ENCODE results near the gene EEIG2. TPM values are rescaled to one million over a fixed set of nuclear protein-coding genes. Genes with fewer than 3 reads are reported as not detected.

Gene EEIG2
- total RNA-seq, 4 donors from 2014 or later, result 0.41 to 3.6 (median 1.5) TPM

- Histone ChIP-seq H3K9me3 (no peaks in the 10 kb centered on the region), H3K4me1 (no peaks in the 10 kb centered on the region), H3K27ac (no peak overlapping the region), H3K36me3 (no peaks in the 10 kb centered on the region), H3K27me3 (no peaks in the 10 kb centered on the region), H3K4me3 (no peak overlapping the region)
- ATAC-seq (no peak), DNase-seq (no peak)
- no peak for TF ChIP-seq POLR2A (IDR thresholded peaks at IDR 0.05)
- no peak for TF ChIP-seq CTCF (IDR thresholded peaks at IDR 0.05 in 4 of 5, conservative IDR thresholded peaks at IDR 0.05 in 1 of 5)
- intact Hi-C loops (cut with DNase I; ENCODE audit: low total_unique reads) (no loop called here), in situ Hi-C loops (cut with MboI; ENCODE audit: low sequenced_read_pairs in 4 of 4) (no loop called here)
Observed at GRCh38 chr1:108570128-108570527, 10.2 kb downstream of the EEIG2 start.

- ATAC-seq (no peak), DNase-seq (no peak)
- TF ChIP-seq POLR2A (IDR thresholded peaks at IDR 0.05) (no peak), CTCF (IDR thresholded peaks at IDR 0.05 in 4 of 5, conservative IDR thresholded peaks at IDR 0.05 in 1 of 5) (no peak)
- no peak overlapping the region for H3K4me3 ChIP-seq
- intact Hi-C loops (cut with DNase I; ENCODE audit: low total_unique reads) (no loop called here), in situ Hi-C loops (cut with MboI; ENCODE audit: low sequenced_read_pairs in 4 of 4) (no loop called here)
- H3K27ac ChIP-seq, result no peak overlapping the region
- H3K4me1 ChIP-seq, result no peaks in the 10 kb centered on the region
- H3K9me3 ChIP-seq, result no peaks in the 10 kb centered on the region
- no peaks in the 10 kb centered on the region for H3K36me3 ChIP-seq
- H3K27me3 ChIP-seq, result no peaks in the 10 kb centered on the region
Observed at GRCh38 chr1:108570998-108571401, 11.1 kb downstream of the EEIG2 start.

- no peaks in the 10 kb centered on the region for H3K4me1 ChIP-seq
- no peaks in the 10 kb centered on the region for H3K27me3 ChIP-seq
- no peaks in the 10 kb centered on the region for H3K9me3 ChIP-seq
- H3K27ac ChIP-seq, result no peak overlapping the region
- H3K36me3 ChIP-seq, result no peaks in the 10 kb centered on the region
- DNase-seq (no peak), ATAC-seq (no peak)
- TF ChIP-seq POLR2A (IDR thresholded peaks at IDR 0.05), result no peak
- intact Hi-C loops (cut with DNase I; ENCODE audit: low total_unique reads) (no loop called here), in situ Hi-C loops (cut with MboI; ENCODE audit: low sequenced_read_pairs in 4 of 4) (no loop called here)
- no peak overlapping the region for H3K4me3 ChIP-seq
Observed at GRCh38 chr1:108572182-108572581, 12.3 kb downstream of the EEIG2 start.

GRCh38 chr1:108573183-108573582 lies 13.3 kb downstream of the EEIG2 start:
- Histone ChIP-seq H3K36me3 (no peaks in the 10 kb centered on the region), H3K9me3 (no peaks in the 10 kb centered on the region), H3K4me1 (no peaks in the 10 kb centered on the region), H3K4me3 (no peak overlapping the region), H3K27me3 (no peaks in the 10 kb centered on the region), H3K27ac (no peak overlapping the region)
- no peak for ATAC-seq
- no peak for DNase-seq
- TF ChIP-seq POLR2A (IDR thresholded peaks at IDR 0.05) (no peak), CTCF (IDR thresholded peaks at IDR 0.05 in 4 of 5, conservative IDR thresholded peaks at IDR 0.05 in 1 of 5) (no peak)
- intact Hi-C loops (cut with DNase I; ENCODE audit: low total_unique reads), result no loop called here
- in situ Hi-C loops (cut with MboI; ENCODE audit: low sequenced_read_pairs in 4 of 4), result no loop called here

- Histone ChIP-seq H3K4me3 (no peak overlapping the region), H3K36me3 (no peaks in the 10 kb centered on the region), H3K27ac (no peak overlapping the region), H3K4me1 (no peaks in the 10 kb centered on the region), H3K9me3 (no peaks in the 10 kb centered on the region), H3K27me3 (no peaks in the 10 kb centered on the region)
- in situ Hi-C loops (cut with MboI; ENCODE audit: low sequenced_read_pairs in 4 of 4), result no loop called here
- ATAC-seq (no peak), DNase-seq (no peak)
- intact Hi-C loops (cut with DNase I; ENCODE audit: low total_unique reads), result no loop called here
- no peak for TF ChIP-seq CTCF (IDR thresholded peaks at IDR 0.05 in 4 of 5, conservative IDR thresholded peaks at IDR 0.05 in 1 of 5)
- no peak for TF ChIP-seq POLR2A (IDR thresholded peaks at IDR 0.05)
Observed at GRCh38 chr1:108574008-108574407, 14.1 kb downstream of the EEIG2 start.
